Dermis lymphatic vessel endothelial cell (primary cell): ENCODE results near the gene WDR75. TPM values are rescaled to one million over a fixed set of nuclear protein-coding genes. Genes with fewer than 3 reads are reported as not detected.

ENCODE experiments used
- total RNA-seq: library from RNA; depleted of rRNA; stranded (reverse); fragments of >200 nt; gene quantifications from 2 replicates; pipeline ENCODE4 v1.2.1, GENCODE V29; 2014

Gene WDR75
- 44.6 and 63.9 TPM in 2 replicates for total RNA-seq

DNA sequence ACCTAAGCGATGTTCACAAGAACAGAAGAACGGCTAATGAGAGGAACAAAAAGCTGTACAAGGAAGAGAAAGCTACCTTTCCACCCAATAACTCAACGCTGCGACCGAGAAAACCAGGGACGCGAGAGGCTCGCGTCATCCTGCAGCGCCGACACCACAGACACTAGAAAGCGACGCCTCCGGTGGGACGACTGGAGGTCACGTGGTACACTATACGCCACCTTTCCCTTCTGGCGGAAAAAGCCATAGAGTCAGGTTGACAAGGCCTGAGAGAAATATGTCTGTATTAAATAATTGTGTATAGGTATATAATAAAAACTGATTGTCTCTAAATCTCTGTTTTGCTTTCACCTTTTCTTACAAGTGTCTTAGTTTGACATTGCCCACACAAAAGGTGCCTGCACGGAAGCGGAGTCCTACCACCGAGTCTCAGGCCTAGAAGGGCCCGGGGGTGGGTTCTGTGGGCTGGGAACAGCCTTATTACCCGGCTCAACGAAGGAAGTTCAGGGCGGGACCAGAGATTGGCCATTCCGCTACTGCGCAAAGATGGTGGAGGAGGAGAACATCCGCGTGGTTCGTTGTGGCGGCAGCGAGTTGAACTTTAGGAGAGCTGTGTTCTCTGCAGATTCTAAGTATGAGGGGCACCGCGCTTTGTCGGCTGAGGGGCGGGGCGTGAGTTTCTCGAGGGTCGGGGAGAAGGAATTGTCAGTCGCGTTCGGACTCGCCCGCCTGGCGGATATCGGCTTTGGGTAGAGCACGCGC lies at the start of gene WDR75:
Gene WDR75 (plus strand): TSS at position 528 of the 762 bp plus-strand sequence. CDS start 19 bp downstream, at position 547.

Other genes with a start within 250 kb of the WDR75 start
- 153 and 276 TPM in 2 replicates for gene SLC40A1, start 139.3 kb downstream of the WDR75 start, total RNA-seq
- 48.9 and 63.1 TPM in 2 replicates for gene ASNSD1, start 220.0 kb downstream of the WDR75 start, total RNA-seq
- 8.3 and 9.2 TPM in 2 replicates for gene ANKAR, start 233.2 kb downstream of the WDR75 start, total RNA-seq